ENCODE measurements around the gene DKK1.
"Not testable (repeated sequence)": the region's sequence is repeated elsewhere in the genome, so short reads cannot be mapped to it uniquely, and the experiment has no call there.

Gene DKK1

GRCh38 chr10:52318136-52318701 is 4.1 kb downstream of the DKK1 start:
- DNase-seq = no peak

- DNase-seq = no peak
Observed at GRCh38 chr10:52318822-52319464, 4.9 kb downstream of the DKK1 start.

DNA sequence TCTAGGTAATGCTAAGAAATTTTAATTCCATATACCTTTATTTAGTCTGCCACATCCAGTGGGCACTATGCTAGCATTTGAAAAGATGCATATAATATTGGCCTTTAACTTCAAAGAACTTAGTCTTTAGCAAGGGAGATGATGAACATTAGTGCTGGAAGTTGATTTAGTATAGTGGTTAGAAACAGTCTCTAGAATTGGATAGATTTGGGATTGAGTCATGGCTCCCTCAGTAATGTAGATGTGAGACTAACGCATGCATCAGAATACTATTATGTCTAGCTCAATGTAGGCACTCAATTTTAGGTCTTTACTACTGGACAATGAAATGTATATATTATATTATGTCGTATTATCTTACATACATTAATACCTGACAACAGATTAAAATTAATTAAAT is 5.8 kb downstream of the DKK1 start:
- DNase-seq = no peak

DNA sequence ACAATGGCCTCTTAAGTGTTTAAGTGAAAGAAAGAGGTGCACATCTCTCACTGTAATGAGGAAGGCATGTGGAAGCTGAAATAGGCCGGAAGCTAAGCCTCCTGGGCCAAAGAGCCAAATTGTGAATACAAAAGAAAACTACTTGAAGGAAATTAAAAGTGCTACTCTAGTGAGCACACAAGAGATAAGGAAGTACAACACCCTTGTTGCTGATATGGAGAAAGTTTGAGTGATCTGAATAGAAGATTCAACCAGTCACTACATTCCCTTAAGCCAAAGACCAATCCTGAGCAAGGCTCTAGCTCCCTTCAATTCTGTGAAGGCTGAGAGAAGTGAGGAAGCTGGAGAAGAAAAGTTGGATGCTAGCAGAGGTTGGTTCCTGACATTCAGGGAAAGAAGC is 8.2 kb downstream of the DKK1 start:
- no peak for DNase-seq

DNA sequence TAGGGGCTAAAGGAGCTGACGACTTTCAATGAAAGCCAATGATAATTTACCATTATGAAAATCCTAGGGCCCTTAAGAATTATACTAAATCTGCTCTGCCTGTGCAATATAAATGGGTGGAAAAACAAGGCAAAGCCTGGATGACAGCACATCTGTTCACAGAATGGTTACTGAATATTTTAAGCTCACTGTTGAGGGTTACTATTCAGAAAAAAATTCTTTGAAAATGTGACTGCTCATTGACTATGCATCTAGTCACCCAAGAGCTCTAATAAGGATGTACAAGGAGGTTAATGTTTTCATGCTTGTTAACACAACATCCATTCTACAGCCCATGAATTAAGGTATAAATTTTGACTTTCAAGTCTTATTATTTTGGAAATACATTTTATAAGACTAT is 8.9 kb downstream of the DKK1 start:
- DNase-seq = no peak

DNA sequence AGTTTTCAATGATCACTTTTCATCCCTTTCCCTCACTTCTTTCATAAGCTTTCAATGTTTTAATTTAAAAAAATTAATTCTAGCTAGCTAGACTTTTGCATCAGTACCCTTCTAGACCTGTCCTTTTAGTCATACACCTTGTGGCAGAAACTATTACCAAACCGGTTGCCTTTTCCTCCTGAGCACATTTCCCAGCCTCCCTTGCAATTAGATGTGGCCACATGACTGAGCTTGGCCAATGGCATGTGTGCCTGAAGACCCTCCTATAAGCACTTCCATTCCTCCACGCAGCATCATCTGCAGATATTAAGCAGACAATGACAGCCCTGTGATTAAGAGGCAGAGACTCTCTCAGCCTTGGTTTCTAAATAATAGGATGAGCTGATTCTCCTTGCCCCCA is 12.3 kb downstream of the DKK1 start:
- DNase-seq = no peak

GRCh38 chr10:52331638-52332364 is 17.7 kb downstream of the DKK1 start:
- no peak for DNase-seq

DNA sequence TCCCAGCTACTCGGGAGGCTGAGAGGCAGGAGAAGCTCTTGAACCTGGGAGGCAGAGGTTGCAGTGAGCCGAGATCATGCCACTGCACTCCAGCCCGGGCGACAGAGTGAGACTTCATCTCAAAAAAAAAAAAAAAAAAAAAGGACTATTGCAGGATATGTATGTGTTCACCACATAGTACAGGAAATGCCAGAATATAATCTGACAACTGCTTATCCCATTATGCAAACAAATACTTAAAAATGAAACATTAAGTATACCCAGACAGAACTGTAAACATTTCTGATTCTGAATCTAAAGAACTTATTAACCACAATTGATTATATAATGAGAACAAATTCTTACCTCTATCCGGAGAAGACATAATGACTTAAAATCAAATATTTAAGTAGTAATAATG is 18.7 kb downstream of the DKK1 start:
- DNase-seq = no peak

DNA sequence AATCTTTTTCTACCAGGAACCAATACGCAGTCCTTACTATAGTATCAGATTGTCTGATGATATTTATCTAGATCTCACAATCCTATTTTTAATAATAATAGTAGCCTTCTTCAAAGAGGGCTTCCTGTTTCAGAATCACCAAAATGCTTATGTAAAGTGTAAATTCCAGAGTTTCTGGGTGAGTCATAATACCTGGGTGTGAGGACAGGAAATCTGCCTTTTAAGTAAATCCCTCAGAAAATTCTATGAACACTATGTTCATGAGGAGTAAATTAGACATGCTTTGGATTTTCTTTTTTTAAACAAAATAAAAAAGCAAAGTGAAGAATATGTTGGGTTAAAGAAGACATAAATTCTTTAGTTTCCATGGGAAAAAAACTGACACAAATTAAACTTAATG is 20.5 kb downstream of the DKK1 start:
- DNase-seq = no peak

- DNase-seq = no peak
Observed at GRCh38 chr10:52335665-52336064, 21.6 kb downstream of the DKK1 start.

DNA sequence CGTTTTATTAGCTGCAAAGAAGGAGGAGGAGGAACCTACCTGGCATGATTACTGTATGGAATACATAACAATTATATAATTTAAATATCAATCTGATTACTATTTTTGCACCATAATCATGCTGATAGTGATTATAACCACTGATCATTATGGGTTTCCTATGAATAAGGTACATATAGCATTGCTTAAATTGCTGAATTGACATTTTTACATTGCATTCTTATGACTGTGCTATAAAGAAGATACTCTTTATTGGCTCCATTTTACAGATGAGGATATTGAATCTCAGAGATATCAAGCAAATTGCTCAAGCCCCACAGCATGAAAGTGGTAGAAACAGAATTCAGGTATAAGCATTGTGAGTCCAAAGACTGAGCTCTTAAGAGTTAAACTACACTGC is 23.1 kb downstream of the DKK1 start:
- no peak for DNase-seq

DNA sequence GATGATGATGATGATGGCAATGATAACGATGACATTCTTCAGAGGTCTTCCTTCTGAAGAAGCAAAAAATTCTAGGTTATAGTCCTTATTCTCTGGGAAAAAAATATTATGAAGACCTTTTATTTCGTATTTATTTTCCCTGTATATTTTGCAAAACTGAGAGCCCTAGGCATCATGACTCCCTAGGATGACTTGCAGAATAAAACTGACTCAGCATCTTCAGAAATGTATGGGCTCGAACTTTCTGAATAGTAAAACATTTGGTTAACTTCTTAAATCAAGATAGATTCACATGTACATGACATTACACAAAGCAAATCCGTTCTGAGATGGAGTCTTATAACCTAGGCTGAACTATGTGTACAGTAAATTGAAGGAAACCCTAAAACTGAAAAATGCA is 29.4 kb downstream of the DKK1 start:
- DNase-seq = no peak

DNA sequence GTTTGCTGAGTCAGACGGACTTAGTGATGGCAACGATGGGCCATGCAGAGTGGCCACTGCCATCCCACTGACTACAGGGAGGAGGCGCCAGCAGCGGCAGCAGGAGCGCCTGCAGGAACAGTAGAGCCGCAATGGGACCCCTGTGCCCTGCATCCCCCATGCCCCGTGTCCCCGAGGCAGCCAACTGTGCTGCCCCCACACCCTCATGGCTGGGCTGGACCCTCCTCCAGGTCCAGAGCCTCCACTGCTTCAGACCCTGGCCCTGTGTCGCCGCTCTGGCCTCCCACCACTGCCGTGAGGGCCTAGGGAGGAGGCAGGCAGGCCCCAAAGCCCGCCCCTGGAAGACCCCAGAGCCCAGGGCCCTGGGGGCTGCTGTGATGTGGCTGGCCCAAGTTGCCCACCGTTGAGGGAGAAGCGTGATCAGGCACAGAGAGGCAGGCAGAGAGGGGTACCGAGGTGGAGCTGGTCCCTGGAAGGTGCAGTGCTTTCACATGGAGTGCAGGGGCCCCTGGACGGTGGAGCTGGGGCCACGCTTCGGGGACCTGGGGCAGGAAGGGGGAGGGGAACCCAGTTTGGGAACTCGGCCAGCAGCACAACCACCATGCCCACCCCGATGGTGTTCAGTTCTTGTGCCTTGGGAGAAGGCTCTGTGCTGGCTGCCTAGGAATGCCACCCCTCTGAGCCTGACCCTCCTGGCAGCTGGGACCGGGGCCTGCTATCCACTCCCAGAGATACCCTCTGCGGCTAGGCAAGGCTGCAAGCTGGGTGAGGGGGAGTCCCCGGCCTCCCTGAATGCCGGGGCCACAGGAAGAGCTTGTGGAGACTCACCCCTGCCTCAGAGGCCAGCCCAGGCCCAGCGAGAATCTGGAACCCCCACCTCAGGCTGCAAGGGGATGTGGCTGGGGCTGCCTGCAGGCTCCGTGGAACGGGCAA is 32.6 kb downstream of the DKK1 start:
- no peak for DNase-seq

GRCh38 chr10:52347327-52347667 is 33.2 kb downstream of the DKK1 start:
- DNase-seq = no peak

DNA sequence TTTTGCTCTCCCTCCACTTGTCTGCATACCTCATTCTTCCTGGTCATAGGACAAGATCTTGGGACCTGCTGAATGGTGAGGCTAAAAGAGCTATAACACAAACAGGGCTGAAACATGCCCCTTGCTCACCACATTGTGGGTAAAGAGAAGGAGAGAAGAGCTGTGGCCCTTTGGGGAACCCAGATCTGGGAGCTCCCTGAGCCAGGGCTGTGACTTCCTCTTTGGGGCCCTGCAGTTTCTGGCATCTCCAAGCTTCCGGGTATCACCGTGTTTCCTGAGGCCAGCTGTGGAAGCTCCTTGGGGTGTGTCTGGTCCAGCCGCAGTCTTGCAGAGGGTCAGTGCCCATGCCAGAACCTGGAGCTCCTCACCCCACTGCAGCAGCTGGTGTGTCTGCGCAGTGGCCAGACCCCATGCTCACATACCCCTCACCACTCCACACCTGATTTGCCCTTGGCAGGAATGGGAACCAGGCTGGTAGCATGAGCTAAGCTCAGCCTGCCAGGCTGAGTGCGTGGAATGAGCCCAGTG is 34.0 kb downstream of the DKK1 start:
- no peak for DNase-seq

GRCh38 chr10:52351914-52352330 is 37.8 kb downstream of the DKK1 start:
- DNase-seq = no peak

DNA sequence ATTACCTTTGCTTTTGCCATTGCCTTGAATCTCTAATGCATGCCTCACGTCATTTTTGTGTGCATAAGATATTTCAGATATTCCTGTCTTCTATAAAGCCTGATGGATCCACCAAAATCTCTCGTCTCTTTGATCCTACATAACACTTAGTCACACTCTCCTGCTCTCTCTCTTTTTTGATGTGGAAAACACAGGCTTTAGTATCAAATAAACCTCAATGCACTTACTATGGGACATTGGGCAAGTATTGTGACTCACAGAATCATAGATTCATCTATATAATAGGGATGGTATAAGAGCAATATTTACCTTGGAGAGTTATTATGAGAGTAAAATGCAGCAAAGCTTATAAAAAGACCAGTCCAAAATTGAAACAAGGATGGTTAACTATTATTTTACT is 39.1 kb downstream of the DKK1 start:
- DNase-seq = no peak

GRCh38 chr10:52353960-52354394 is 39.9 kb downstream of the DKK1 start:
- DNase-seq = no peak

- no peak for DNase-seq
Observed at GRCh38 chr10:52357971-52358370, 43.9 kb downstream of the DKK1 start.

DNA sequence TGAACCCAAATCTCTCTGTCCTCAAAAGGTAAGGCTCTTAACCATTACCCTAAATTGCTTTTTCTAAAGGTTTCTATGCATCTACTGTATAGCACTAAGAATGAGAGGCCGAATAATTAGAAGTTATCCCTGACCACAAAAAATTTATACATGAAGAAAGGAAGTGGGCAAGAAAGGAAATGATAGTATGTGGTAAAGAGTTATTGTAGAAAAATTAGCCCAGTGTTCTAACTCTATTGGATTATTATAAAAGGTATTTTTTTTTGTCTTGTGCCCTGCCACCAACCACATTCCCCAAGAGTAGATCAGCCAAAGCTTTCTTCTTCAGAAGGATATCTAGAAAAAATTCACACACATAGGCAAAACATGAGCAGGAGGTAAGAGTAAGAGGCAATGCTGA is 45.4 kb downstream of the DKK1 start:
- no peak for DNase-seq

DNA sequence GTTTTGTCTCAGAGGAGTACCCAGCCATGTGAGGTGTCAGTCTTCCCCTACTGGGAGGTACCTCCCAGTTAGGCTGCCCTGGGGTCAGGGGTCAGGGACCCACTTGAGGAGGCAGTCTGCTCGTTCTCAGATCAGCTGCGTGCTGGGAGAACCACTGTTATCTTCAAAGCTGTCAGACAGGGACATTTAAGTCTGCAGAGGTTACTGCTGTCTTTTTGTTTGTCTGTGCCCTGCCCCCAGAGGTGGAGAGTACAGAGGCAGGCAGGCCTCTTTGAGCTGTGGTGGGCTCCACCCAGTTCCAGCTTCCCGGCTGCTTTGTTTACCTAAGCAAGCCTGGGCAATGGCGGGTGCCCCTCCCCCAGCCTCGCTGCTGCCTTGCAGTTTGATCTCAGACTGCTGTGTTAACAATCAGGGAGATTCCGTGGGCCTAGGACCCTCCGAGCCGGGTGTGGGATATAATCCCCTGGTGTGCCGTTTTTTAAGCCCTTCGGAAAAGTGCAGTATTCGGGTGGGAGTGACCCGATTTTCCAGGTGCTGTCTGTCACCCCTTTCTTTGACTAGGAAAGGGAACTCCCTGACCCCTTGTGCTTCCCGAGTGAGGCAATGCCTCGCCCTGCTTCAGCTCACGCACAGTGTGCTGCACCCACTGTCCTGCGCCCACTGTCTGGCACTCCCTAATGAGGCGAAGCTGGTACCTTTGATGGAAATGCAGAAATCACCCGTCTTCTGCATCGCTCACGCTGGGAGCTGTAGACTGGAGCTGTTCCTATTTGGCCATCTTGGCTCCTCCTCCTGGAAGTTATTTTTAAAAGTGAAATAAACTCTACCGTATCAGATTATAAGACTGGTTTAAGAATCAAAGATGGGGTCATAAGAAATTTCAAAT is 51.7 kb downstream of the DKK1 start:
- DNase-seq = not testable (repeated sequence)

Measured in COR-L47 (cell line).